B cell (primary cell): ENCODE data around the gene KIAA1210. TPM values are rescaled to one million over a fixed set of nuclear protein-coding genes. Genes with fewer than 3 reads are reported as not detected.
"Not testable (repeated sequence)": the region's sequence is repeated elsewhere in the genome, so short reads cannot be mapped to it uniquely, and the experiment has no call there.

Experiments used
- ATAC-seq: fragments of 200-7000 bp; cut with Tn5 transposase; one replicate; pipeline ENCODE4 v1.10.0; 2021; ENCODE audit warnings: low read depth, mild to moderate bottlenecking, moderate number of reproducible peaks, moderate library complexity
- CTCF ChIA-PET: fragments of 350-600 bp; sonication (Branson Sonifier 250); formaldehyde crosslinking; loops from one replicate; lab custom pipeline; 2021; ENCODE audit warnings: antibody characterized with exemption, inconsistent platforms; lab: Charles Lee
- POLR2A ChIA-PET: fragments of 350-600 bp; sonication (Branson Sonifier 250); formaldehyde crosslinking; loops from one replicate; lab custom pipeline; 2021; ENCODE audit warnings: antibody characterized with exemption; lab: Charles Lee
- DNase-seq: peaks from one replicate; pipeline ENCODE4 v3.0.0; 2013
- H2AFZ ChIP-seq: 2 replicates; pipeline ENCODE4 v1.6.1; 2012; ENCODE audit warnings: mild to moderate bottlenecking, low read depth, low read length; ENCODE audit not compliant: insufficient read depth, poor library complexity, severe bottlenecking
- H3K27ac ChIP-seq, 2 donors: 1 replicate in 1 of 2; 2 replicates in 1 of 2; pipeline ENCODE4 v1.5.1; 2012 to 2013; ENCODE audit warnings: low read length in 2 of 2, mild to moderate bottlenecking in 2 of 2, moderate library complexity in 1 of 2
- H3K27me3 ChIP-seq, 4 experiments: fragments of 200-600 bp in 1 of 4; sonication (generic) in 1 of 4; replicated peaks in 1 of 4; 1 replicate in 2 of 4; 2 replicates in 2 of 4; pipeline versions ENCODE4 v1.6.1 to v1.7.0; 2013 to 2016; ENCODE audit warnings: low read length in 3 of 4, mild to moderate bottlenecking in 2 of 4, mixed read lengths in 1 of 4, moderate library complexity in 1 of 4; ENCODE audit not compliant: insufficient read depth in 4 of 4, control insufficient read depth in 3 of 4; ENCODE audit errors: control extremely low read depth in 1 of 4
- H3K36me3 ChIP-seq, 2 experiments: replicated peaks in 1 of 2; 1 replicate in 1 of 2; 2 replicates in 1 of 2; pipeline versions ENCODE4 v1.6.1 to v1.7.1; 2013; ENCODE audit warnings: low read length in 1 of 2; ENCODE audit not compliant: insufficient read depth in 2 of 2, control insufficient read depth in 1 of 2; ENCODE audit errors: control extremely low read depth in 1 of 2, extremely low read depth in 1 of 2
- H3K4me1 ChIP-seq, 2 donors: fragments of 200-600 bp in 1 of 2; sonication (generic) in 1 of 2; 1 replicate in 1 of 2; 2 replicates in 1 of 2; pipeline versions ENCODE4 v1.5.1 to v1.6.1; 2013 to 2017; ENCODE audit warnings: low read length in 2 of 2; ENCODE audit not compliant: control insufficient read depth in 2 of 2, insufficient read depth in 2 of 2
- H3K4me2 ChIP-seq: replicated peaks from 2 replicates; pipeline ENCODE3; 2012; ENCODE audit warnings: mild to moderate bottlenecking, low read depth, low read length; ENCODE audit not compliant: poor library complexity, severe bottlenecking
- H3K4me3 ChIP-seq, 5 experiments: fragments of 200-600 bp in 1 of 5; sonication (generic) in 1 of 5; 1 replicate in 3 of 5; 2 replicates in 2 of 5; pipeline versions ENCODE4 v1.5.1 to v1.7.0; 2011 to 2016; ENCODE audit warnings: low read length in 4 of 5, mild to moderate bottlenecking in 4 of 5, low read depth in 2 of 5, control low read depth in 1 of 5, moderate library complexity in 1 of 5; ENCODE audit not compliant: insufficient read depth in 1 of 5; ENCODE audit errors: control extremely low read depth in 1 of 5, extremely low read depth in 1 of 5
- H3K79me2 ChIP-seq: fragments of 200-600 bp; sonication (generic); one replicate; pipeline ENCODE4 v1.6.0; 2016; ENCODE audit warnings: low read length; ENCODE audit not compliant: control insufficient read depth, insufficient read depth
- H3K9ac ChIP-seq: fragments of 200-600 bp; sonication (generic); 2 replicates; pipeline ENCODE4 v1.6.1; 2017; ENCODE audit warnings: mild to moderate bottlenecking, low read length, moderate library complexity
- H3K9me3 ChIP-seq, 3 donors: one replicate each; pipeline versions ENCODE4 v1.6.1 to v1.7.1; 2013; ENCODE audit warnings: low read length in 2 of 3; ENCODE audit not compliant: control insufficient read depth in 2 of 3, insufficient read depth in 1 of 3; ENCODE audit errors: control extremely low read depth in 1 of 3
- H4K20me1 ChIP-seq: 2 replicates; pipeline ENCODE4 v1.6.0; 2012; ENCODE audit warnings: mild to moderate bottlenecking, low read length; ENCODE audit not compliant: insufficient read depth, control insufficient read depth, poor library complexity, severe bottlenecking
- H3K27ac Mint-ChIP-seq: one replicate; pipeline ENCODE4 v1.8.0; 2021; ENCODE audit warnings: mixed read lengths
- H3K27me3 Mint-ChIP-seq: one replicate; pipeline ENCODE4 v1.8.0; 2021; ENCODE audit warnings: mixed read lengths
- H3K4me1 Mint-ChIP-seq: one replicate; pipeline ENCODE4 v1.8.0; 2021; ENCODE audit warnings: mixed read lengths
- H3K4me3 Mint-ChIP-seq: one replicate; pipeline ENCODE4 v1.8.0; 2021; ENCODE audit warnings: mixed read lengths
- H3K9me3 Mint-ChIP-seq: one replicate; pipeline ENCODE4 v1.8.0; 2022; ENCODE audit warnings: mixed read lengths; ENCODE audit not compliant: insufficient read depth
- EZH2 ChIP-seq: IDR thresholded peaks from 2 replicates; pipeline ENCODE4 v1.6.1; 2012; ENCODE audit warnings: borderline replicate concordance, low read depth, mild to moderate bottlenecking, moderate library complexity, low read length; ENCODE audit not compliant: insufficient read depth, poor library complexity, severe bottlenecking
- WGBS: methylation state at CpG from one replicate; pipeline ENCODE4 v1.1.5; 2013; ENCODE audit warnings: missing lambda C conversion rate; ENCODE audit not compliant: insufficient coverage; 5-methylcytosine and 5-hydroxymethylcytosine counted together
- intact Hi-C: fragments of 100-400 bp; cut with micrococcal nuclease; formaldehyde crosslinking; loops from one replicate; pipeline ENCODE4 v1.10.0; 2022
- polyA plus RNA-seq: library from polyadenylated mRNA; depleted of rRNA; stranded (reverse); fragments of >200 nt; gene quantifications from 2 replicates; pipeline ENCODE4 v1.2.3, GENCODE V29; 2012
- total RNA-seq, 2 donors: library from RNA; stranded (reverse); fragments of 120-200 nt in 1 of 2; gene quantifications; 1 replicate in 1 of 2; 2 replicates in 1 of 2; pipeline versions ENCODE4 v1.2.3 to v1.2.4, GENCODE V29; 2013 to 2022
- TF ChIP-seq, protein P1 (sequence below): fragments of 200-600 bp; IDR thresholded peaks from one replicate; pipeline ENCODE4 v1.8.0; 2022; ENCODE audit warnings: antibody characterized with exemption, mild to moderate bottlenecking

Gene KIAA1210
- total and polyA plus RNA-seq, 2 donors (not counting 1 experiment from before 2014, with no cell fraction given) = not detected

DNA sequence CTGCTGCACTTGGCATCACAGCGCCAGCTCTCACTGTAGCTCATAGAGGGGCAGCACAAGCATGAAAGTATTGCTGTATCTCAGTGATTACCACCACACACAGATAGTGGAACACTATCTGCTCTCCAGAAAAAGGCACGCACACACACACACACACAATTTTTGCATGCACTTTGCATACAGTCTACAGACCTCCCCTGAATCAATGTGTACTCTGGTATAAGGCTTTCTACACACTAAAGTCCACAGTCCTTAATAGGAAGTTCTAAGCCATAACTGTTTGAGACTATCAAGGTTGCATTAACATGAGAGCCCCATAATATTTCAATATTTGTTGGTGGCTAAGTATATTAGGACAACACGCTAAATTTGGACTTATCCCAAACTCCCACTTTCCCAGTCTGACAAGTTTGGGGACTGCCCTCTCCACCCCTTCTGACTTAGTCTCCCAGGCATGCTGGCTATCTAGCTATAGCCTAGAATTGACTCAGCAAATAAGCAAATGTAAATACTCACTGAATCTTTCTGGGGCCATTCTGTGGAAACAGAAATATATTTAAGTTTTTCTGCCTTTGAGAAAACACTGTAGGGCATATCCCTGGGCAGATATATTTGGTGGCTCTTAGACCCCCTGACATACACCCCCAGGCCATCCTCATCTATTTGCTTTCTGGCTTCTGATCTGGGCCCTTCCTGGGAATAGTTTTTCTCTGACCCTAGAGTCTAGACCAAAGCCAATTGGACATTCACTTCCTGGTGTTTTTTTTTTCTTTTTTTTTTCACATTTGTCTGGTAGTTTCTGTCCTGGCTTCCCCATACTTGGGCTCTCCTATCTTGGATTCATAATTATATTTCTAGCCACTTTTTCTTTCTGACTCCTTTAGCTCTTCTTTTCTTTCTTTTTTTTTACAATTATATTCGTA is 91.2 kb downstream of the KIAA1210 start:
- DNase-seq (no peak), ATAC-seq (no peak)
- 100% methylated on average over 1 of the region's 4 CpGs for WGBS
- Histone ChIP-seq H3K4me3 (no peak overlapping the region), H3K4me2 (no peak overlapping the region), H3K9ac (no peak overlapping the region), H4K20me1 (no peaks in the 10 kb centered on the region), H3K9me3 (peaks cover 0 to 11% (median 0%) of the 10 kb centered on the region in 3 donors), H3K27ac (no peak overlapping the region), H3K27me3 (no peaks in the 10 kb centered on the region), H3K79me2 (no peaks in the 10 kb centered on the region), H3K4me1 (no peaks in the 10 kb centered on the region), H3K36me3 (no peaks in the 10 kb centered on the region), H2AFZ (no peak overlapping the region)
- CTCF ChIA-PET = no interaction called here
- Mint-ChIP-seq H3K27ac (no peak overlapping the region), H3K27me3 (peaks cover 7% of the 10 kb centered on the region), H3K9me3 (peaks cover 2% of the 10 kb centered on the region), H3K4me3 (no peak overlapping the region), H3K4me1 (no peaks in the 10 kb centered on the region)
- TF ChIP-seq EZH2 = no peak
- TF ChIP-seq, protein P1, sequence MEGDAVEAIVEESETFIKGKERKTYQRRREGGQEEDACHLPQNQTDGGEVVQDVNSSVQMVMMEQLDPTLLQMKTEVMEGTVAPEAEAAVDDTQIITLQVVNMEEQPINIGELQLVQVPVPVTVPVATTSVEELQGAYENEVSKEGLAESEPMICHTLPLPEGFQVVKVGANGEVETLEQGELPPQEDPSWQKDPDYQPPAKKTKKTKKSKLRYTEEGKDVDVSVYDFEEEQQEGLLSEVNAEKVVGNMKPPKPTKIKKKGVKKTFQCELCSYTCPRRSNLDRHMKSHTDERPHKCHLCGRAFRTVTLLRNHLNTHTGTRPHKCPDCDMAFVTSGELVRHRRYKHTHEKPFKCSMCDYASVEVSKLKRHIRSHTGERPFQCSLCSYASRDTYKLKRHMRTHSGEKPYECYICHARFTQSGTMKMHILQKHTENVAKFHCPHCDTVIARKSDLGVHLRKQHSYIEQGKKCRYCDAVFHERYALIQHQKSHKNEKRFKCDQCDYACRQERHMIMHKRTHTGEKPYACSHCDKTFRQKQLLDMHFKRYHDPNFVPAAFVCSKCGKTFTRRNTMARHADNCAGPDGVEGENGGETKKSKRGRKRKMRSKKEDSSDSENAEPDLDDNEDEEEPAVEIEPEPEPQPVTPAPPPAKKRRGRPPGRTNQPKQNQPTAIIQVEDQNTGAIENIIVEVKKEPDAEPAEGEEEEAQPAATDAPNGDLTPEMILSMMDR = no peak
- POLR2A ChIA-PET = no interaction called here
- intact Hi-C loops = no loop called here

DNA sequence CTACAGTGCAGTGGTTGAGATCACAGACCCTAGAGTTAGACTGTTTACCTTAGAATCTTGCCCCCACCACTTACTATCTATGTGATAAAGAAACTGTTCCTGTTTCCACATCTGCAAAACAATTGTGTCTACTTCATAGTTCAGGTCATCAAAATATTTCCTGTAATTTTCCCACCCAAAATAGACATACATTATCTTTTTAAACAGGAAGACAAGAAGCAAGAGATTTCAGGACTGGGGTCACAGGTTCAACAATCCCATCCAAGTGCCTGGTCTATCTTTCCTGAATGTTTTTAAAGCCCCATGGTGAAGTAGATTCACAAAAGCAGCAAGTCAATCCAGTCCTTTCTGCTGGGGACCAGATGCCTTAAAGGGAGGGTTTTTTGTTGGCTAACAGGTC is 96.6 kb downstream of the KIAA1210 start:
- ChIA-PET POLR2A (no interaction called here), CTCF (no interaction called here)
- Mint-ChIP-seq H3K27me3 (peaks cover 7% of the 10 kb centered on the region), H3K9me3 (peaks cover 2% of the 10 kb centered on the region), H3K4me1 (no peaks in the 10 kb centered on the region), H3K27ac (no peak overlapping the region), H3K4me3 (no peak overlapping the region)
- H4K20me1 ChIP-seq = no peaks in the 10 kb centered on the region
- H3K9ac ChIP-seq = no peak overlapping the region
- H2AFZ ChIP-seq = no peak overlapping the region
- H3K27me3 ChIP-seq = no peaks in the 10 kb centered on the region
- intact Hi-C loops = no loop called here
- DNase-seq = no peak
- H3K27ac ChIP-seq = no peak overlapping the region
- H3K9me3 ChIP-seq = peaks cover 0 to 11% (median 0%) of the 10 kb centered on the region in 3 donors
- TF ChIP-seq EZH2 = no peak
- TF ChIP-seq, protein P1 = no peak
- no peak overlapping the region for H3K4me3 ChIP-seq
- no peak overlapping the region for H3K4me2 ChIP-seq
- ATAC-seq = no peak
- H3K36me3 ChIP-seq = no peaks in the 10 kb centered on the region
- H3K79me2 ChIP-seq = no peaks in the 10 kb centered on the region
- no peaks in the 10 kb centered on the region for H3K4me1 ChIP-seq

DNA sequence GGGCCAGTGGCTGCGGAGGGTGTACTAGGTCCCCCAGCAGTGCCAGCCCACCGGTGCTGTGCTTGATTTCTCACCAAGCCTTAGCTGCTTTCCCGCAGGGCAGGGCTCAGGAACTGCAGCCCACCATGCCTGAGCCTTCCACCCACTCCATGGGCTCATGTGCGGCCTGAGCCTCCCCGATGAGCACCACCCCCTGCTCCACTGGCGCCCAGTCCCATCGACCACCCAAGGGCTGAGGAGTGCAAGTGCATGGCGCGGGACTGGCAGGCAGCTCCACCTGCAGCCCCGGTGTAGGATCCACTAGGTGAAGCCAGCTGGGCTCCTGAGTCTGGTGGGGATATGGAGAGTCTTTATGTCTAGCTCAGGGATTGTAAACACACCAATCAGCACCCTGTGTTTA is 98.0 kb downstream of the KIAA1210 start:
- H4K20me1 ChIP-seq, H3K4me3 Mint-ChIP-seq, H3K27ac Mint-ChIP-seq, H3K4me3 ChIP-seq, H3K27me3 ChIP-seq, H3K9ac ChIP-seq, H3K9me3 Mint-ChIP-seq, H2AFZ ChIP-seq, H3K79me2 ChIP-seq, H3K27me3 Mint-ChIP-seq, POLR2A ChIA-PET, DNase-seq, ATAC-seq, H3K4me2 ChIP-seq, CTCF ChIA-PET, H3K36me3 ChIP-seq, intact Hi-C loops, H3K27ac ChIP-seq, H3K4me1 Mint-ChIP-seq, H3K4me1 ChIP-seq: not testable (repeated sequence)
- H3K9me3 ChIP-seq = peaks cover 0 to 11% (median 0%) of the 10 kb centered on the region in 3 donors
- 93% methylated on average over 2 of the region's 10 CpGs for WGBS
